Mesenchymal stem cell (in vitro differentiated cells and primary cell): ENCODE measurements around the gene ZSWIM6.

Source experiments
- DNase-seq: peaks from one replicate; pipeline ENCODE4 v3.0.0-alpha.2; 2013
- H2AFZ ChIP-seq: one replicate; pipeline ENCODE4 v1.6.1; 2013; ENCODE audit warnings: low read depth, mild to moderate bottlenecking, control low read depth, inconsistent platforms, low read length, moderate library complexity
- H2AK5ac ChIP-seq: 2 replicates; pipeline ENCODE4 v1.6.1; 2013; ENCODE audit warnings: low read length, moderate library complexity, mild to moderate bottlenecking, inconsistent platforms; ENCODE audit not compliant: severe bottlenecking
- H2BK120ac ChIP-seq: one replicate; pipeline ENCODE4 v1.6.1; 2013; ENCODE audit warnings: low read depth, mild to moderate bottlenecking, inconsistent platforms, low read length, moderate library complexity
- H2BK12ac ChIP-seq, 2 experiments: one replicate each; pipeline ENCODE4 v1.6.1; 2013; ENCODE audit warnings: inconsistent platforms in 2 of 2, low read length in 2 of 2, mild to moderate bottlenecking in 2 of 2, moderate library complexity in 2 of 2, control low read depth in 1 of 2
- H2BK15ac ChIP-seq: one replicate; pipeline ENCODE4 v1.6.1; 2013; ENCODE audit warnings: mild to moderate bottlenecking, low read depth, inconsistent platforms; ENCODE audit not compliant: poor library complexity, severe bottlenecking
- H2BK5ac ChIP-seq: 2 replicates; pipeline ENCODE4 v1.6.1; 2013; ENCODE audit warnings: low read depth, mild to moderate bottlenecking, low read length, control low read depth, inconsistent platforms; ENCODE audit not compliant: poor library complexity, severe bottlenecking
- H3K14ac ChIP-seq, 2 experiments: one replicate each; pipeline ENCODE4 v1.6.1; 2013; ENCODE audit warnings: inconsistent platforms in 2 of 2, low read length in 2 of 2, control low read depth in 1 of 2, mild to moderate bottlenecking in 1 of 2, moderate library complexity in 1 of 2
- H3K18ac ChIP-seq, 2 experiments: one replicate each; pipeline ENCODE4 v1.6.1; 2013; ENCODE audit warnings: inconsistent platforms in 2 of 2, low read length in 2 of 2, control low read depth in 1 of 2, low read depth in 1 of 2, mild to moderate bottlenecking in 1 of 2
- H3K23ac ChIP-seq, 2 experiments: one replicate each; pipeline ENCODE4 v1.6.1; 2013; ENCODE audit warnings: inconsistent platforms in 2 of 2, low read length in 2 of 2, mild to moderate bottlenecking in 2 of 2, moderate library complexity in 2 of 2, control low read depth in 1 of 2
- H3K27ac ChIP-seq: 2 replicates; pipeline ENCODE4 v1.5.1; 2013; ENCODE audit warnings: mild to moderate bottlenecking, moderate library complexity, low read length, control low read depth, inconsistent platforms; ENCODE audit not compliant: poor library complexity, severe bottlenecking
- H3K27me3 ChIP-seq, 2 experiments: 2 replicates each; pipeline versions ENCODE4 v1.6.1 to v1.7.0; 2013; ENCODE audit warnings: low read length in 2 of 2, mild to moderate bottlenecking in 2 of 2, moderate library complexity in 2 of 2, control low read depth in 1 of 2, inconsistent platforms in 1 of 2; ENCODE audit not compliant: control insufficient read depth in 1 of 2, insufficient read depth in 1 of 2
- H3K36me3 ChIP-seq, 2 experiments: 2 replicates each; pipeline versions ENCODE4 v1.6.1 to v1.7.0; 2013; ENCODE audit warnings: low read length in 2 of 2, control low read depth in 1 of 2, inconsistent platforms in 1 of 2, low read depth in 1 of 2, mild to moderate bottlenecking in 1 of 2; ENCODE audit not compliant: insufficient read depth in 2 of 2, control insufficient read depth in 1 of 2
- H3K4ac ChIP-seq, 2 experiments: one replicate each; pipeline ENCODE4 v1.6.1; 2013; ENCODE audit warnings: inconsistent platforms in 2 of 2, low read length in 2 of 2, mild to moderate bottlenecking in 2 of 2, moderate library complexity in 2 of 2, control low read depth in 1 of 2, low read depth in 1 of 2
- H3K4me1 ChIP-seq: 2 replicates; pipeline ENCODE4 v1.6.1; 2013; ENCODE audit warnings: low read depth, low read length, control low read depth; ENCODE audit not compliant: control insufficient read depth, insufficient read depth
- H3K4me2 ChIP-seq: 2 replicates; pipeline ENCODE4 v1.6.1; 2013; ENCODE audit warnings: low read length, mild to moderate bottlenecking, inconsistent platforms; ENCODE audit not compliant: poor library complexity, severe bottlenecking
- H3K4me3 ChIP-seq, 2 experiments: 2 replicates each; pipeline versions ENCODE4 v1.5.1 to v1.7.0; 2013; ENCODE audit warnings: low read length in 2 of 2, mild to moderate bottlenecking in 2 of 2, control low read depth in 1 of 2, low read depth in 1 of 2; ENCODE audit not compliant: insufficient read depth in 1 of 2
- H3K79me1 ChIP-seq: replicated peaks from 2 replicates; pipeline ENCODE4 v1.6.1; 2013; ENCODE audit warnings: mild to moderate bottlenecking, control low read depth, low read length, inconsistent platforms; ENCODE audit not compliant: poor library complexity, severe bottlenecking
- H3K9ac ChIP-seq: 2 replicates; pipeline ENCODE4 v1.7.0; 2013; ENCODE audit warnings: mild to moderate bottlenecking, low read length, moderate library complexity
- H3K9me3 ChIP-seq: 2 replicates; pipeline ENCODE4 v1.7.0; 2013; ENCODE audit warnings: mild to moderate bottlenecking, low read length; ENCODE audit not compliant: control insufficient read depth
- H4K8ac ChIP-seq: one replicate; pipeline ENCODE4 v1.6.1; 2013; ENCODE audit warnings: inconsistent platforms, mild to moderate bottlenecking, low read length, moderate library complexity
- H4K91ac ChIP-seq: one replicate; pipeline ENCODE4 v1.6.1; 2013; ENCODE audit warnings: mild to moderate bottlenecking, low read length, inconsistent platforms
- WGBS: methylation state at CpG from one replicate; pipeline ENCODE4 v1.1.7; 2013; ENCODE audit warnings: mixed read lengths; 5-methylcytosine and 5-hydroxymethylcytosine counted together

Gene ZSWIM6

GRCh38 chr5:61525512-61526206 lies 193.6 kb downstream of the ZSWIM6 start:
- Histone ChIP-seq H3K4ac (no peak overlapping the region), H2AK5ac (no peak overlapping the region), H2AFZ (no peak overlapping the region), H3K14ac (no peak overlapping the region), H2BK120ac (no peak overlapping the region), H3K9ac (no peak overlapping the region), H2BK12ac (no peak overlapping the region), H3K4me1 (peaks cover 2% of the 10 kb centered on the region), H3K36me3 (peaks cover 9 to 90% of the 10 kb centered on the region in 2 experiments), H3K27me3 (no peaks in the 10 kb centered on the region), H2BK5ac (no peak overlapping the region), H3K23ac (peak overlapping the region in 1 of 2 experiments; percentile 73), H4K8ac (no peak overlapping the region), H4K91ac (no peak overlapping the region), H3K9me3 (no peaks in the 10 kb centered on the region), H3K79me1 (peaks cover 14% of the 10 kb centered on the region), H3K27ac (no peak overlapping the region), H2BK15ac (no peak overlapping the region), H3K18ac (no peak overlapping the region), H3K4me3 (no peak overlapping the region), H3K4me2 (no peak overlapping the region)
- 94% methylated on average over 12 of the region's 12 CpGs for WGBS
- DNase-seq: peak; percentile 51

GRCh38 chr5:61526207-61526519 lies 194.1 kb downstream of the ZSWIM6 start:
- no peak overlapping the region for H2AK5ac ChIP-seq
- no peaks in the 10 kb centered on the region for H3K9me3 ChIP-seq
- no peak overlapping the region for H2BK12ac ChIP-seq
- no peak overlapping the region for H3K9ac ChIP-seq
- peaks cover 9 to 94% of the 10 kb centered on the region in 2 experiments for H3K36me3 ChIP-seq
- no peak for DNase-seq
- 99% methylated on average over 5 of the region's 5 CpGs for WGBS
- no peaks in the 10 kb centered on the region for H3K27me3 ChIP-seq
- H3K4me3 ChIP-seq: no peak overlapping the region
- no peak overlapping the region for H2AFZ ChIP-seq
- no peak overlapping the region for H2BK5ac ChIP-seq
- H4K91ac ChIP-seq: no peak overlapping the region
- no peak overlapping the region for H2BK120ac ChIP-seq
- H3K4me1 ChIP-seq: peaks cover 2% of the 10 kb centered on the region
- no peak overlapping the region for H4K8ac ChIP-seq
- H3K18ac ChIP-seq: no peak overlapping the region
- H3K4ac ChIP-seq: no peak overlapping the region
- no peak overlapping the region for H2BK15ac ChIP-seq
- H3K23ac ChIP-seq: no peak overlapping the region
- H3K4me2 ChIP-seq: no peak overlapping the region
- H3K27ac ChIP-seq: no peak overlapping the region
- H3K79me1 ChIP-seq: peaks cover 15% of the 10 kb centered on the region
- H3K14ac ChIP-seq: no peak overlapping the region

- Histone ChIP-seq H3K36me3 (peaks cover 8 to 96% of the 10 kb centered on the region in 2 experiments), H3K4me3 (no peak overlapping the region), H3K4me2 (no peak overlapping the region), H2BK12ac (no peak overlapping the region), H3K27ac (no peak overlapping the region), H3K4me1 (no peaks in the 10 kb centered on the region), H3K18ac (no peak overlapping the region), H2AK5ac (no peak overlapping the region), H4K91ac (no peak overlapping the region), H2BK5ac (no peak overlapping the region), H3K23ac (no peak overlapping the region), H3K9me3 (no peaks in the 10 kb centered on the region), H2BK15ac (no peak overlapping the region), H3K27me3 (no peaks in the 10 kb centered on the region), H2BK120ac (no peak overlapping the region), H4K8ac (no peak overlapping the region), H3K79me1 (peaks cover 17% of the 10 kb centered on the region), H3K9ac (no peak overlapping the region), H3K4ac (no peak overlapping the region), H3K14ac (no peak overlapping the region), H2AFZ (no peak overlapping the region)
- WGBS: 99% methylated on average over 4 of the region's 4 CpGs
- no peak for DNase-seq
Observed at GRCh38 chr5:61532983-61533382, 200.9 kb downstream of the ZSWIM6 start.

GRCh38 chr5:61534481-61535267 lies 202.6 kb downstream of the ZSWIM6 start:
- Histone ChIP-seq H3K4ac (no peak overlapping the region), H2BK15ac (no peak overlapping the region), H3K79me1 (peaks cover 17% of the 10 kb centered on the region), H3K18ac (no peak overlapping the region), H3K9me3 (no peaks in the 10 kb centered on the region), H3K36me3 (peaks cover 10 to 99% of the 10 kb centered on the region in 2 experiments), H2BK5ac (no peak overlapping the region), H3K27ac (no peak overlapping the region), H4K91ac (no peak overlapping the region), H2BK120ac (no peak overlapping the region), H3K4me2 (no peak overlapping the region), H2AK5ac (no peak overlapping the region), H3K27me3 (no peaks in the 10 kb centered on the region), H4K8ac (no peak overlapping the region), H3K9ac (no peak overlapping the region), H3K4me1 (no peaks in the 10 kb centered on the region), H3K14ac (no peak overlapping the region), H2AFZ (no peak overlapping the region), H3K23ac (no peak overlapping the region), H3K4me3 (no peak overlapping the region), H2BK12ac (no peak overlapping the region)
- 93% methylated on average over 3 of the region's 5 CpGs for WGBS
- no peak for DNase-seq
